Stimulated activated CD4-positive, alpha-beta T cell treated with anti-CD3 and anti-CD28 coated beads, Interleukin-4, amount 100 ng/mL, for 1 hour (primary cell): ENCODE measurements around the gene ACVR1.
"Not testable (repeated sequence)": the region's sequence is repeated elsewhere in the genome, so short reads cannot be mapped to it uniquely, and the experiment has no call there.

ENCODE experiments used
- DNase-seq: peaks from one replicate; pipeline ENCODE4 v3.0.0-alpha.2; 2020

The ACVR1 gene

GRCh38 chr2:157747695-157748370 lies 128.3 kb downstream of the ACVR1 start:
- no peak for DNase-seq

DNA sequence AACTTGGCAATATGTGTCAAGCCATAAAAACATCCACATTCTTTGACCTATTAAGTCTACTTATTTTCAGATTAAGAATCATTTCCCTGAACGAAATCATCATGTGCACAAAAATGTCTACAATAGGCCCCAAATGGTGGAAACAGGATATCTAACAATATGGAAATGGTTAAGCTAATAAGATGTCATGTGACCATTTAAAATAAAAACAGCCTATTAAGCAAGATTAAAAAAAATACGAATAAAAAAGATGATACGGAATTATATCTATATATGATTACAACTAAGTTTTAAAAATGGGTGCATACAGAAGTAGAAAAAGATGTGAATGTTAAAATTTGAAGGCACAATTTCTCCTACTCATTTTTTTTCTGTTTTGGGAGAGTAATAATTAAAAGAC lies 128.8 kb downstream of the ACVR1 start:
- no peak for DNase-seq

GRCh38 chr2:157746234-157746950 lies 129.7 kb downstream of the ACVR1 start:
- no peak for DNase-seq

DNA sequence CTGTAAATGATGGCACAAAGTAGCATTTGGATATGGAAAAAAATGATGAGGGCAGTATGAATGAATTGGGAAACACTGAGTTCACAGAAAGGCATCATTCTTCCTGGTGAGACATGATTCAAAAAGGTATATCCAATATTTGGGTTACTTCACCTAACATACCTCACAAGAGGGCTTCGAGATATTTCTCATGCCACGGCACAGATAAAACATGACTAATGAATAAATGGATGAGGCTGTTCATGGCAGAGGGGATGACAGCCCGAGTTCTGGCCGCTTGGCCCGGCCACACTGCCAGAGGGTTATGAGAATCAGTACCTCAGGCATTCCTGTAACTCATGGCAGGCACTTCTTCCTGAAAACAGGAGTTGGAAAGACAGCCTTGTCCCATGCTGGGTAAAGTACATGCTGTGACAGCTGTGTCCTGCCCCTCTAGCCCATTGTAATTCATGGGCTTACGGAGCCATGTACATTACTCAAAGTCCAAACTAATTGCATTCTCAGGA lies 131.5 kb downstream of the ACVR1 start:
- no peak for DNase-seq

DNA sequence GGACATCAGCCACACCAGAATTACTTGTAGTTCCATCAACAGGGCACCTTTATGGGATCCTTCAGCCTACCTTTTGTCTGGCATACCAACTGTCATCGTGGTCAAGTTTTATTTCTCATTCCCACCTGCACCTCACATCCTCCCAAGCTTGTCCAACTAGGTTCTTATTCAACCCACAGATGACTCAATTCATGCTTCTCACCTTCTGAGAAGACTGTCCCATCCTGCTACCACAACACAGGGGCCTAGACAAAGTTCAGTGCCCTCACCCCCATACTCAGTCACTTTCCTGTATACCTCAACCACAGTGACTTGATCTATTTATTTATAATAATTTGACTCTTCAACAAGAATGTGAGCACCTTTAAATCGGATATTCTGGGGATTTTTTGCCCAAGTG lies 133.1 kb downstream of the ACVR1 start:
- DNase-seq, result no peak

DNA sequence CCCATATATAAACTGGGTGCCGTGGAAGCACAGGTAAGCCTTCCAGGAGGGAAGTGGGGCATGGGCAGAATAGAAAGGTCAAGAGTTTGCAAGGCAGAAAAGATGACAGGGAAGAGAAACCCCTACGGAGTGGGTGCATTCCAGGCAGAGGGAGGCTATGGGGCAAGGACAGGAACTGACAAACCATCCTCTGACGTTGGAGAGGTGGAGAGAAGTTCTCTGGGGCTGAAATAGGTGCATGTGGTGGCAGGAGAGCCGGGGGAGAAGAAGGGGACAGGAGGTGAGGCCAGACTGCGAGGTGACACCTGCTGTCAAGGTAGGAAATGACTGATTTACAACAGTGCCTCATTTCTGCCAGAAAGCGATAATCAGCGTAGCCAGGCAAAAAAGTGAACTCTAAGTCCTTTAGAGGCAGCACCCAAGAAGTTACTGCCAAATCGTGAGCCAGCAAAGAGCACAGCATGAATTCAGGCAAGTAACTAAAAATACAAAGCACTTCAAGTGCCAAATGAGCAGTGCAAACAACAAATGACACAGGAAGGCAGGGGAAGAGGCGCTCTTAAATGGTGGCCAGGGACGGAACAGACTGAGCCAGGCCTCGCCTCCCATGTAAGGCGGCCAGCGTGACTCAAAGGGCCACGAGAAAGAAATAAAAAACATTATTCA lies 134.2 kb downstream of the ACVR1 start:
- no peak for DNase-seq

DNA sequence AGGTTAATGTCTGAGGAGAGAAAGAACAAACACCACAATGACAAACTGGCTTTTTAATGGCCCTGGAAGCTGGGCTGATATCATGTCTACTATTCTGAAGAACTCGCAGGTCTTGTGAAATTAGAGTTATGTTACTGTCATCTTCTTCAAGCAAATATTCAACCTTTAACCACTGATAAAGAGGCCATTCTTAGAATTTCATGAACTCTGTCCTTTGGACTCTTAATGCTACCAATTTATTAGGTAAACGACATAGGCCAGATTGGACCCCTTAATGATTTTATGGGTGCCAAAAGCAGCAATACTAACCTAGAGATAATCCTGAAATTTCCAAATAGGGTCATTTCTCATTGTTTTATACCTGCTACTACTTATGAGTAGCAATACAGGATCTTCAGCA lies 138.5 kb downstream of the ACVR1 start:
- no peak for DNase-seq

GRCh38 chr2:157735532-157735931 lies 140.6 kb downstream of the ACVR1 start:
- no peak for DNase-seq

DNA sequence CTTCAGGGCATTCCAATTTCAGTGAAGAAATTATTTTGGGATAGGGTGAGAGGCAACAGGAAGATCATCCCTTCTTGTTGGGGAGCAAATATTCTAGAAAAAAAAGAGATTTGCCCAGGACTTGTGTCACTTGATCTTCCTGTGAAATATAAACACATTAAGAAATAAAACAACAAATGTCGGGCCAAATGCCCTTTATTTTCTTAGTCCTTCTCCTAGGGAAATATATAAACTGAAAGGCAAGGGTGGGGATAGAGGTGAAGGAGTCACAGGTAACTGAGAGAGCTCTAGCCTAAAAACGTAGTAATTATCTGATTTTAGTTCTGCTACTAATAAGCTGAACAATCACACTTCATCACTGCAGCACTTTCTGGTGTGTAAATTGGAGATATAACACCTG lies 142.9 kb downstream of the ACVR1 start:
- no peak for DNase-seq

- DNase-seq, result no peak
Measured at GRCh38 chr2:157732596-157732995, 143.5 kb downstream of the ACVR1 start.

GRCh38 chr2:157727693-157728092 lies 148.4 kb downstream of the ACVR1 start:
- DNase-seq, result no peak

DNA sequence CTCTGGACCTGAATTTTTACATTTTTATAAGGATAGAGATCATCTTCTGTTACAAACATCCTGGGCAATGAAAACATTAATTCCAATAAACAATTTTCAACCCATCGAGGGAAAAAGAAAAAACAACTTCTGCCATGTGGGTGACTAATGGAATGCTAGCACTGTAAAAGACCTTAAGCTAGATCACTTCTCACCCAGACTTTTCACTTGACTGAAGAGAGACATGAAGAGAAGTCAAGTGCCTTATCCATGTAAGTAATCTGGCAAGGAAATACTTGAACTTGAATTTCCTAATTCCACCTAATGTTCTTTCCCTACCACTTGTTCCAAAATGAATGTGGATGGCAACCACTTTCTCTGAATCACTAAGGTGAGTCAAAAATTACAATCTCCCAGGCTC lies 149.2 kb downstream of the ACVR1 start:
- DNase-seq, result no peak

- DNase-seq, result no peak
Measured at GRCh38 chr2:157725846-157726245, 150.3 kb downstream of the ACVR1 start.

- DNase-seq, result no peak
Measured at GRCh38 chr2:157722580-157723234, 153.4 kb downstream of the ACVR1 start.

DNA sequence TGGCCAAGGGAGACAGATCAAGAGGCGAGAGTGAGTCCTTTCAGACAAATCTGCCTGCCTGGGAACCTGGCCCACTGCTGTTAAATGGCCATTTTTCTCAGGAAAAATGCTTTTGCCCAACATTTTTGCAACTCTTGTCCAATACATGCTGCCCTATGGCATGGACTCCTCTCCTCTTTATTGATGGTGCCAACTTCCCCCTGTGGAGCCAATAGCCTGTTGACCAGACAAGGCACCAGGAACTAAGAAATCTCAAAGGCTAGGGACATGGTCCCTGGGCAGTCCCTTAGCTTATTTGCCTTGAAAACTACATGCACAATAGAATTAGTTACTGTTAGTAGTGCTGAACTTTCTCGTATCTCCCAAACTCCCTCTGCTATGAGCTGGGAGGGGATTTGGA lies 155.6 kb downstream of the ACVR1 start:
- no peak for DNase-seq

DNA sequence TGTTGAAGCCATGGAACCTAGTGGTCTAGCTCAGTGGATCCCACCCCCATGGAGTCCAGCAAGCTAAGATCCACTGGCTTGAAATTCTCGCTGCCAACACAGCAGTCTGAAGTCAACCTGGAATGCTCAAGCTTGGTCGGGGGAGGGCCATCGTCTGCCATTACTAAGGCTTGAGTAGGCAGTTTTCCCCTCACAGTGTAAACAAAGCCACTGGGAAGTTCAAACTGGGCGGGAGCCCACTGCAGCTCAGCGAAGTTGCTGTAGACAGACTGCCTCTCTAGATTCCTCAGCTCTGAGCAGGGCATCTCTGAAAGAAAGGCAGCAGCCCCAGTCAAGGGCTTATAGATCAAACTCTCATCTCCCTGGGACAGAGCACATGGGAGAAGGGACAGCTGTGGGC lies 171.5 kb downstream of the ACVR1 start:
- not testable (repeated sequence) for DNase-seq

- DNase-seq, result not testable (repeated sequence)
Measured at GRCh38 chr2:157704148-157704547, 172.0 kb downstream of the ACVR1 start.

DNA sequence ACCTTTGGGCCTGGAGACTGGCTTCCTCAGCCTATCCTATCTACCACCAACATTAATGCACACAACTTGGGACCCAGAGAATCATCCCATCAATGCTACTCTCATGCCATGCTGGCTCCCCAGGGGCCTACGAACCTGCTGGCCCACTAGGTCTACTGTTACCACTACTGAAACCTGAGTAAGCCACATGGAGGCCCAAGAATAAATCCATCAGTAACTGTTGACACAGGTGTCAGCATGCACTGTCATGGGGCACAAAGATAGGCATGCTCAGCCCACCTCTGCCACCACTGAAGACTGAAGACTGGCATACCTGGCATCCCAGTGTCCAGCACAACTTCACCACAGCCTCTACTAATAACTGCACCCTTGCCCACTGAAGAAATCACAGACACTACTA lies 176.3 kb downstream of the ACVR1 start:
- no peak for DNase-seq

DNA sequence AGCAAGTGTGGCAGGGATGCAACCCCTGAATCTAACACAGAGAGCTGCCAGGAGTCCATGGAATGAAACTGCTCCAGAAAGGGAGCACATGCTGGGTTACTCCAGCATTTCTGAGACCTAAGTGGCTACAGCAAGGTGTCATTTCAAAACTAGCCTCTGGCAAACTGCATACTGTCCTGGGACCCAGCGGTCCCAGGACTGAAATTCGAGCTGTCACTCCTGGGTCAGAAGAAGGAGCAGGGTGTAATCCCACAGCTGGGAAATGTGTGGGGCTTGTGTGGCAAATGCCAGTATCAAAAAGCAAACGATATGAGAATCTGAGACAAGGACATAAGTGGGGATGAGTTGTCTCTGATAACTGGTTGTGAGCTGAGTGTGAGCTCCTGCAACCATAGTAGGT lies 177.1 kb downstream of the ACVR1 start:
- DNase-seq, result no peak

DNA sequence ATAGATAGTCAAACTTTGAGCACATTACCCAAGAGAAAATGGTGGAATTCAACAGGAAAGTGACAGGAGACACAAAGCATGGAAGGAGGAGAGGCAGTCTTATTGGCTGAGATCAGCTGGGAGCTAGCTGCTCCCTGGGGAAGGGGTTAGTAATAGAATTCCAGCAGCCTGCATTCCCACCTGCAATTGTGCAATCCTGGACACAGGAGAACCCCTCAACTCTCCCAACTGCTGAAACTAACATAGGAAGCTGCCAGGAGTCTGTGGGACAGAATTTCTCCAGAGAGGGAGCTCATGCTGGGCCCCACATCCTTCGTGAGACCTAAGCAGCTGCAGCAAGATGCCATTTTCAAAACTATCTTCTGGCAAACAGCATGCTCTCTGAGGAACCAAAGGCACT lies 177.7 kb downstream of the ACVR1 start:
- DNase-seq, result no peak

GRCh38 chr2:157696036-157696435 lies 180.1 kb downstream of the ACVR1 start:
- DNase-seq, result no peak

DNA sequence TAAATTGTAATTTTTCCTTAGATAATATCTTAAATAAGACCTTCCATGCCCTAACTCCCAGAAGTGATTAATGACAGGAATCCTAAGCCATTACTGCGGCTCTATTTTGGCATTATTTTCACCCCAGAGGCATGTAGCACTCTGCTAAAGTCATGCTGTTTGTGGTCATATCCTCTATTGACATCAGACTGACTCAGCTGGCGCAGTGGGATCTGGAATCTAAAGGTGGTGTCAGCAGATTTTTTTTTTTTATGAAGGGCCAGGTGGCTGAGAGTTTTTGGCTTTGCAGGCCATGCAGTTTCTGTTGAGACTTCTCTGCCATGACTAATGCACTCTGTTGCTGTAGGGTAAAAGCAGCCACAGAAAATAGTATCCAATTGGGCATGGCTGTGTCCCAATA lies 183.4 kb downstream of the ACVR1 start:
- DNase-seq, result no peak

DNA sequence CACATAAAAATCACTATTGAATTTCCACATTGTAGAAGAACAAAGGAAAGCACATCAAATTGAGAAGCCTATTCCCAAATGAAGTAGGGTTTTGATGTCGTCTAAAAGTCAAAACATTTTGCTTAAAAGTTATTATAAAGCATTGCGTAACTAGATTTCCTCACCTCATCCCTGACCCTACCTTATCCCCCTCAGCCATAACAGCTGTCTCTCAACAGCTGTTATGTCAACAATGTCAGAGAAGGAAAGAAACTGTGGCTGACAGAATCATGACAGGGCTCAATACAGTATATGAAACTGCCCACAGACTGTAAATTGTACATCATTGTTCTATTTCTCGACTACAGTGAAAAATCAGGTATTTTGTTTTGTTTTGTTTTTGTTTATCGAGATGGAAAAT lies 184.4 kb downstream of the ACVR1 start:
- no peak for DNase-seq

DNA sequence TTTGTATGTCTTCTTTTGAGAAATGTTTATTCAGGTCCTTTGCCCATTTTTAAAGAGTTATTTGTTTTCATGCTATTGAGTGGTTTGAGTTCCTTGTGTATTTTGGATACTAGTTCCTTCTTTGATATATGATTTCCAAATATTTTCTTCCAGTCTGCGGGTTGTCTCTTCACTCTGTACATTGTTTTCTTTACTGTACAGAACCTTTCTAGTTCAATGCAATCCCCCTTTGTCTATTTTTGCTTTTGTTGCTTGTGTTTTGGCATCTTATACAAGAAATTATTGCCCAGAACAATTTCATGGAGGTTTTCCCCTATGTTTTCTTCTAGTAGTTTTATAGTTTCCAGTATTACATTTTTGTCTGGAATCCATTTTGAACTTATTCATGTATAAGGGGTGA lies 185.0 kb downstream of the ACVR1 start:
- DNase-seq, result no peak
